ENCODE measurements around the gene SPSB1. TPM values are rescaled to one million over a fixed set of nuclear protein-coding genes. Genes with fewer than 3 reads are reported as not detected.

SPSB1 gene
- total RNA-seq, 1 donor from 2014 or later, result 5.6 TPM

- Mint-ChIP-seq H3K4me1 (ENCODE audit: unreplicated experiment) (peaks cover 10% of the 10 kb centered on the region), H3K9me3 (no peaks in the 10 kb centered on the region), H3K4me3 (no peak overlapping the region), H3K27me3 (no peaks in the 10 kb centered on the region), H3K36me3 (no peaks in the 10 kb centered on the region), H3K27ac (no peak overlapping the region)
- DNase-seq (ENCODE audit: extremely low spot score, unreplicated experiment), result no peak
- TF ChIP-seq CTCF (conservative IDR thresholded peaks at IDR 0.05), result no peak
These were observed 123.8 kb downstream of the SPSB1 start for GRCh38 chr1:9416506-9416905.

- Mint-ChIP-seq H3K4me1 (ENCODE audit: unreplicated experiment) (peaks cover 6% of the 10 kb centered on the region), H3K27me3 (no peaks in the 10 kb centered on the region), H3K4me3 (no peak overlapping the region), H3K9me3 (no peaks in the 10 kb centered on the region), H3K36me3 (no peaks in the 10 kb centered on the region), H3K27ac (no peak overlapping the region)
- no peak for DNase-seq (ENCODE audit: extremely low spot score, unreplicated experiment)
- TF ChIP-seq CTCF (conservative IDR thresholded peaks at IDR 0.05), result no peak
These were observed 124.3 kb downstream of the SPSB1 start for GRCh38 chr1:9416918-9417500.

GRCh38 chr1:9417695-9418094 lies 125.0 kb downstream of the SPSB1 start:
- Mint-ChIP-seq H3K9me3 (no peaks in the 10 kb centered on the region), H3K27me3 (no peaks in the 10 kb centered on the region), H3K4me3 (no peak overlapping the region), H3K36me3 (no peaks in the 10 kb centered on the region), H3K4me1 (ENCODE audit: unreplicated experiment) (peaks cover 3% of the 10 kb centered on the region), H3K27ac (no peak overlapping the region)
- DNase-seq (ENCODE audit: extremely low spot score, unreplicated experiment), result no peak
- TF ChIP-seq CTCF (conservative IDR thresholded peaks at IDR 0.05), result no peak

- no peak for DNase-seq (ENCODE audit: extremely low spot score, unreplicated experiment)
- TF ChIP-seq CTCF (conservative IDR thresholded peaks at IDR 0.05), result no peak
- no peaks in the 10 kb centered on the region for H3K4me1 Mint-ChIP-seq (ENCODE audit: unreplicated experiment)
- H3K36me3 Mint-ChIP-seq, result no peaks in the 10 kb centered on the region
- no peaks in the 10 kb centered on the region for H3K27me3 Mint-ChIP-seq
- no peak overlapping the region for H3K27ac Mint-ChIP-seq
- H3K9me3 Mint-ChIP-seq, result no peaks in the 10 kb centered on the region
- no peak overlapping the region for H3K4me3 Mint-ChIP-seq
These were observed 126.2 kb downstream of the SPSB1 start for GRCh38 chr1:9418851-9419250.

Other genes starting within 250 kb of the SPSB1 start
- gene SLC2A5, start 223.3 kb upstream of the SPSB1 start, total RNA-seq (ENCODE audit: low replicate concordance), result 2.7 and 10.7 TPM in 2 replicates
- gene GPR157, start 163.8 kb upstream of the SPSB1 start, total RNA-seq (ENCODE audit: low replicate concordance), result 7.7 and 26.6 TPM in 2 replicates
- gene H6PD, start 58.1 kb upstream of the SPSB1 start, total RNA-seq (ENCODE audit: low replicate concordance), result 18.7 and 26.1 TPM in 2 replicates
- 5.8 and 7.6 TPM in 2 replicates for gene SLC25A33, start 246.6 kb downstream of the SPSB1 start, total RNA-seq (ENCODE audit: low replicate concordance)